ENCODE data around the gene PLEKHO2. TPM values are rescaled to one million over a fixed set of nuclear protein-coding genes. Genes with fewer than 3 reads are reported as not detected.

PLEKHO2 gene
- total RNA-seq, 2 experiments from 2014 or later = 12.5 to 12.7 TPM

DNA sequence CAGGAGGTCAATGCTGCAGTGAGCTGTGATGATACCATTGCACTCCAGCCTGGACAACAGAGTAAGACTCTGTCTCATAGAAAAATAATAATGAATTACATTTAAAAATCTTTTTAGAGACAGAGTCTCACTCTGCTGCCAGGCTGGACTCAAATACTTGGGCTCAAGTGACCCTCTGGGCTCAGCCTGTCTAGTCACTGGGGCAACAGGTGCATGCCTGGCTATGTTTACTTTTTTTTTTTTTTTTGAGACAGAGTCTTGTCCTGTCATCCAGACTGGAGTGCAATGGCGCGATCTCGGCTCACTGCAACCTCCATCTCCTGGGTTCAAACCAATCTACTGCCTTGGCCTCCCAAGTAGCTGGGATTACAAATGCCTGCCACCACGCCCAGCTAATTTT, 8.0 kb upstream of the PLEKHO2 start:
- peaks cover 27% of the 10 kb centered on the region for H3K4me1 Mint-ChIP-seq (ENCODE audit: low read depth)
- no peak for DNase-seq
- intact Hi-C loops (cut with micrococcal nuclease) = no loop called here
- no peak overlapping the region for H3K27ac Mint-ChIP-seq
- no peaks in the 10 kb centered on the region for H3K27me3 Mint-ChIP-seq (ENCODE audit: low read depth)
- H3K9me3 Mint-ChIP-seq = no peaks in the 10 kb centered on the region
- no peaks in the 10 kb centered on the region for H3K36me3 Mint-ChIP-seq (ENCODE audit: low read depth)
- CTCF ChIA-PET = interaction anchor here (1.5 kb wide), 1 partner anchor 61 kb away, joined by 7 read pairs; no protein-coding TSS in a partner anchor
- H3K4me3 Mint-ChIP-seq = no peak overlapping the region

- H3K4me3 Mint-ChIP-seq = peak overlapping the region; percentile 55
- H3K27me3 Mint-ChIP-seq (ENCODE audit: low read depth) = no peaks in the 10 kb centered on the region
- peaks cover 36% of the 10 kb centered on the region for H3K4me1 Mint-ChIP-seq (ENCODE audit: low read depth)
- H3K36me3 Mint-ChIP-seq (ENCODE audit: low read depth) = no peaks in the 10 kb centered on the region
- no peaks in the 10 kb centered on the region for H3K9me3 Mint-ChIP-seq
- intact Hi-C loops (cut with micrococcal nuclease) = loop anchor here (5.0 kb wide), 2 partner anchors 466 to 674 kb away; partner anchors contain the start of genes PPIB and RNU5B-1
- no peak for DNase-seq
- peak overlapping the region; percentile 64 for H3K27ac Mint-ChIP-seq
- CTCF ChIA-PET = interaction anchor here (0.5 to 2.1 kb wide), 13 partner anchors 10 to 74 kb away, joined by 3 to 17 read pairs (median 4); partner anchors contain the start of gene PIF1
Observed at GRCh38 chr15:64836023-64836536, 5.6 kb upstream of the PLEKHO2 start.

GRCh38 chr15:64837502-64837901, 4.2 kb upstream of the PLEKHO2 start:
- peak overlapping the region; percentile 3 for H3K4me3 Mint-ChIP-seq
- CTCF ChIA-PET = interaction anchor here (0.8 to 1.9 kb wide), 6 partner anchors 12 to 57 kb away, joined by 3 to 9 read pairs (median 3); partner anchors contain the start of gene PIF1
- peak overlapping the region; percentile 77 for H3K27ac Mint-ChIP-seq
- intact Hi-C loops (cut with micrococcal nuclease) = loop anchor here (5.0 kb wide), 2 partner anchors 465 to 675 kb away; partner anchors contain the start of genes PPIB and RNU5B-1
- H3K27me3 Mint-ChIP-seq (ENCODE audit: low read depth) = no peaks in the 10 kb centered on the region
- H3K36me3 Mint-ChIP-seq (ENCODE audit: low read depth) = no peaks in the 10 kb centered on the region
- H3K9me3 Mint-ChIP-seq = no peaks in the 10 kb centered on the region
- peak; percentile 73 for DNase-seq
- H3K4me1 Mint-ChIP-seq (ENCODE audit: low read depth) = peaks cover 36% of the 10 kb centered on the region

DNA sequence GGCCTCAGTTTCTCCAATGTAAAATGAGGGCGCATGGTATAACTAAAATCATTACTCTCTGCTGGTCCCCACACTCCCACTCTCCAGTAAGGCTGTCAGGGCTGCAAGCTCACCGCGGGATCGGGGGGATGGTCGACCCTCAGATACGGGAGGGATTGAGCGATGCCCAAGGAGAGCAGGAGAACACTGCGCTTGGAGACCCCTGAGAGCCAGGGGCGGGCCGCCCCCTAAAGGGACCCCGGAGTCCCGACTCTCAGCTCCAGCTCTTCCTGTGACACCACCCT, 713 bp upstream of the PLEKHO2 start:
- no peak for DNase-seq
- Mint-ChIP-seq H3K27ac (peak overlapping the region; percentile 77), H3K36me3 (ENCODE audit: low read depth) (no peaks in the 10 kb centered on the region), H3K4me3 (peak overlapping the region; percentile 76), H3K27me3 (ENCODE audit: low read depth) (no peaks in the 10 kb centered on the region), H3K9me3 (no peaks in the 10 kb centered on the region), H3K4me1 (ENCODE audit: low read depth) (peaks cover 62% of the 10 kb centered on the region)
- CTCF ChIA-PET = interaction anchor here (0.6 to 1.7 kb wide), 4 partner anchors 19 to 65 kb away, joined by 3 to 10 read pairs (median 4); no protein-coding TSS in a partner anchor
- intact Hi-C loops (cut with micrococcal nuclease) = loop anchor here (1.0 to 5.0 kb wide), 4 partner anchors 16 to 1861 kb away; partner anchors contain the start of genes PIF1, SMAD6 and SPG21

DNA sequence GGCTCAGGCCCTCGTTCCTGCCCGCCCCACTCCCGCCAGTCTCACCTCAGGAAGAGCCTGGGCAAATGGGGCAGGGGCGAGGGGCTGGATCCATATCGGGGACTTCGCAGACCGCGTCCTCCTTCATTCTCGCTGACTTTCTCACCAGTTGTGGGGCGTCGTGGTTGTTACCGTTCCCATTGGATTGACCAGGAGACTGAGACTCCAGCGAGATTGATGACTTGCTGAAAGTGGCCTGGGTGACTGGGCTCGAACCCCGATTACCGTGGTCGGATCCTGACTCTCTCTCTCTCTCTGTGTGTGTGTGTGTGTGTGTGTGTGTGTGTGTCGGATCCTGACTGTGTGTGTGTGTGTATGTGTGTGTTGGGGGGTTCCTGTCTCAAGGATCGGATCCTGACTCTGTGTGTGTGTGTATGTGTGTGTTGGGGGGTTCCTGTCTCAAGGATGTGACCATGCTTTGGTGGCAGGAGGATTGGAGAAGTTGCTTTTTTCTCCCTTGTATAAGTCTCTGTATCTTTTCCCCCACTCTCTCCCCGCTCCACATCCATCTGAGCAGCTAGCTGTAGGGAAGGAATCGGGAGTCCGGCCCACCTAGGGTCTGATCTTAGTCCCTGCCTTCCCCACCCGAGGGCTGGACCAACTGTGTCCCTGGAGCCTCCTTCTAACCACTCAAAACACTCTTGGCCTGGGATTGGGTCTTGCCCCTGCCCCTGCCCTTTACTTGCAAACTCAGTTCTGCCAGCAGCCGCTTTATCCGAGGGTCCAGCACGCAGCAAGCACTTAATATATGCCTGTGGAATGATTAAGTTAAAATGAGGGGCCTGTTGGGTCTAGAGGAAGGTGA, 603 bp downstream of the PLEKHO2 start:
- intact Hi-C loops (cut with micrococcal nuclease) = loop anchor here (1.0 to 5.0 kb wide), 2 partner anchors 41 to 1860 kb away; partner anchors contain the start of gene SMAD6
- no peaks in the 10 kb centered on the region for H3K36me3 Mint-ChIP-seq (ENCODE audit: low read depth)
- DNase-seq = peak; percentile 40
- CTCF ChIA-PET = interaction anchor here (0.8 kb wide), 1 partner anchor 52 kb away, joined by 4 read pairs; no protein-coding TSS in a partner anchor
- peak overlapping the region; percentile 83 for H3K27ac Mint-ChIP-seq
- H3K9me3 Mint-ChIP-seq = no peaks in the 10 kb centered on the region
- H3K27me3 Mint-ChIP-seq (ENCODE audit: low read depth) = no peaks in the 10 kb centered on the region
- peak overlapping the region; percentile 96 for H3K4me3 Mint-ChIP-seq
- H3K4me1 Mint-ChIP-seq (ENCODE audit: low read depth) = peaks cover 65% of the 10 kb centered on the region

DNA sequence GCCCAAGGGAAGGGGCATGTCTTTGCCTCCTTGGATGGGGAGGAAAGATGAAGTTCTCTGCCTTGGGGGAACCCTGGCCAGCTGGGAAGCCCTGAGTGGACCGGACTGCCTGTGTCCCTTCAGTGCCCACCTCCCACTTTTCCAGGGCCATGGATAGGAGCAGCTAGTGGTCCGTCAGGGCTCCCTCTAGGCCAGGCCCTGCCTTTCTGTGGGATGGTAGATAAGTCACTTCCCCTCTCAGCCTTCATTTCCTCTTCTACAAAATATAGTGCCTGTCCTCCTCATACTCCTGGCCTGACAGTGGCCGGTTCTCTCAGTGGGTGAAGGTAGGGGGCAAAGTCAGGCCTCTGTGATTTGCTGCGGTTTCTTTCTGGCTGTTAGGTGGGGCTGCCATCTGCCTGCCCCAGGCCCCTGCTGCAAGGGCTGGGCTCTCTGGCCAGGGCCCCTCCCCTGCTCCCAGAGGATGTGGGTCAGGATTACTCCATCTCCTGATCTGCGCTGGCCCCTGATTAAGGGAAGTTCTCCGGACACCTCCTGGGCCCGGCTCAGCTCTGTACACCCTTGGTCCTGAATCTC, 1.4 kb downstream of the PLEKHO2 start:
- peaks cover 2% of the 10 kb centered on the region for H3K36me3 Mint-ChIP-seq (ENCODE audit: low read depth)
- CTCF ChIA-PET = interaction anchor here (0.8 kb wide), 2 partner anchors 51 kb away, joined by 3 to 4 read pairs; no protein-coding TSS in a partner anchor
- H3K27me3 Mint-ChIP-seq (ENCODE audit: low read depth) = no peaks in the 10 kb centered on the region
- peak; percentile 31 for DNase-seq
- no peaks in the 10 kb centered on the region for H3K9me3 Mint-ChIP-seq
- intact Hi-C loops (cut with micrococcal nuclease) = loop anchor here (1.0 to 5.0 kb wide), 3 partner anchors 8 to 1859 kb away; partner anchors contain the start of gene SMAD6
- H3K27ac Mint-ChIP-seq = peak overlapping the region; percentile 83
- peak overlapping the region; percentile 96 for H3K4me3 Mint-ChIP-seq
- H3K4me1 Mint-ChIP-seq (ENCODE audit: low read depth) = peaks cover 61% of the 10 kb centered on the region

- Mint-ChIP-seq H3K36me3 (ENCODE audit: low read depth) (peaks cover 8% of the 10 kb centered on the region), H3K27ac (no peak overlapping the region), H3K4me1 (ENCODE audit: low read depth) (peaks cover 56% of the 10 kb centered on the region), H3K4me3 (peak overlapping the region; percentile 96), H3K9me3 (no peaks in the 10 kb centered on the region), H3K27me3 (ENCODE audit: low read depth) (no peaks in the 10 kb centered on the region)
- CTCF ChIA-PET = interaction anchor here (0.6 to 1.1 kb wide), 3 partner anchors 32 to 51 kb away, joined by 3 to 5 read pairs (median 3); no protein-coding TSS in a partner anchor
- intact Hi-C loops (cut with micrococcal nuclease) = loop anchor here (1.0 to 5.0 kb wide), 2 partner anchors 9 to 1858 kb away; partner anchors contain the start of gene SMAD6
- no peak for DNase-seq
Observed at GRCh38 chr15:64843991-64844390, 2.3 kb downstream of the PLEKHO2 start.

- no peaks in the 10 kb centered on the region for H3K9me3 Mint-ChIP-seq
- intact Hi-C loops (cut with micrococcal nuclease) = loop anchor here (5.0 kb wide), 1 partner anchor 1858 kb away; the partner anchor contains the start of gene SMAD6
Observed at GRCh38 chr15:64844576-64845145, 2.9 kb downstream of the PLEKHO2 start.

DNA sequence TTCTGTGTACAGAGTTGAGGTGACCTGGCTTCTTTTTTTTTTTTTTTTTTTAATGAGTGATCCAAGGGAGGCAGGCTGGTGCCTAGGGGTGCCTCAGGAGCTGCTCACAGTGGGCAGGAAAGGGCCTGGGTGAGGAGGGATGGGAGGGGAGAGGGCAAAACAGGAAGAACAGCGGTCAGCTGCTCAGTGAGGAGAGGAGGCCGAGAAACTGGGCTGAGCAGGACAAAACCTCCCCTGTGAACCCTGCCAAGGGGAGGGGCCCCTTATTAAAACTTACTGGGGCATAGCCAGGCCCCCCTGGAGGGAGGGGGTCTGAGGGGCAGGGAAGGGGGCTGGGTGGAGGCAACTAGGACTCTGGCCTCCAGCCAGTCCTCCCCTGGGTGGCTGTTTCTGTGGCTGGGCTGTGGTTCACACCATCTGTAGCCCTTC, 3.5 kb downstream of the PLEKHO2 start:
- H3K9me3 Mint-ChIP-seq = no peaks in the 10 kb centered on the region
- peaks cover 10% of the 10 kb centered on the region for H3K36me3 Mint-ChIP-seq (ENCODE audit: low read depth)
- H3K4me1 Mint-ChIP-seq (ENCODE audit: low read depth) = peaks cover 54% of the 10 kb centered on the region
- H3K27ac Mint-ChIP-seq = peak overlapping the region; percentile 71
- intact Hi-C loops (cut with micrococcal nuclease) = no loop called here
- CTCF ChIA-PET = interaction anchor here (1.6 kb wide), 1 partner anchor 9 kb away, joined by 4 read pairs; no protein-coding TSS in a partner anchor
- no peak overlapping the region for H3K4me3 Mint-ChIP-seq
- no peak for DNase-seq
- no peaks in the 10 kb centered on the region for H3K27me3 Mint-ChIP-seq (ENCODE audit: low read depth)

More at GRCh38 chr15:64844576-64845145, 2.9 kb downstream of the PLEKHO2 start:
- H3K4me1 Mint-ChIP-seq (ENCODE audit: low read depth) = peaks cover 56% of the 10 kb centered on the region
- peak overlapping the region; percentile 25 for H3K27ac Mint-ChIP-seq
- H3K27me3 Mint-ChIP-seq (ENCODE audit: low read depth) = no peaks in the 10 kb centered on the region
- CTCF ChIA-PET = interaction anchor here (1.1 kb wide), 1 partner anchor 50 kb away, joined by 5 read pairs; no protein-coding TSS in a partner anchor
- H3K36me3 Mint-ChIP-seq (ENCODE audit: low read depth) = peaks cover 10% of the 10 kb centered on the region
- H3K4me3 Mint-ChIP-seq = peak overlapping the region; percentile 96
- peak; percentile 49 for DNase-seq

GRCh38 chr15:64845831-64846595, 4.3 kb downstream of the PLEKHO2 start:
- no peaks in the 10 kb centered on the region for H3K27me3 Mint-ChIP-seq (ENCODE audit: low read depth)
- DNase-seq = no peak
- no peak overlapping the region for H3K4me3 Mint-ChIP-seq
- CTCF ChIA-PET = interaction anchor here (0.6 to 1.7 kb wide), 4 partner anchors 10 to 291 kb away, joined by 3 to 5 read pairs (median 4); no protein-coding TSS in a partner anchor
- H3K27ac Mint-ChIP-seq = no peak overlapping the region
- intact Hi-C loops (cut with micrococcal nuclease) = no loop called here
- peaks cover 48% of the 10 kb centered on the region for H3K4me1 Mint-ChIP-seq (ENCODE audit: low read depth)
- H3K36me3 Mint-ChIP-seq (ENCODE audit: low read depth) = peaks cover 15% of the 10 kb centered on the region
- H3K9me3 Mint-ChIP-seq = no peaks in the 10 kb centered on the region

- Mint-ChIP-seq H3K27ac (no peak overlapping the region), H3K4me3 (no peak overlapping the region), H3K9me3 (no peaks in the 10 kb centered on the region), H3K36me3 (ENCODE audit: low read depth) (peaks cover 15% of the 10 kb centered on the region), H3K4me1 (ENCODE audit: low read depth) (peaks cover 49% of the 10 kb centered on the region), H3K27me3 (ENCODE audit: low read depth) (no peaks in the 10 kb centered on the region)
- DNase-seq = no peak
- intact Hi-C loops (cut with micrococcal nuclease) = no loop called here
- CTCF ChIA-PET = interaction anchor here (1.0 to 1.7 kb wide), 3 partner anchors 37 to 47 kb away, joined by 3 to 5 read pairs (median 3); no protein-coding TSS in a partner anchor
Observed at GRCh38 chr15:64847016-64847415, 5.3 kb downstream of the PLEKHO2 start.

Measured in activated naive CD4-positive, alpha-beta T cell treated with anti-CD3 and anti-CD28 coated beads for 36 hours (primary cell).